D341Med (cell line): ENCODE data around the gene FAM177A1.
"Not testable (repeated sequence)": the region's sequence is repeated elsewhere in the genome, so short reads cannot be mapped to it uniquely, and the experiment has no call there.

ENCODE experiments used
- DNase-seq: peaks from one replicate; pipeline ENCODE4 v3.0.0; 2012; ENCODE audit warnings: low spot score

Gene FAM177A1

GRCh38 chr14:35061113-35061791 is 15.2 kb downstream of the FAM177A1 start:
- peak; percentile 69 for DNase-seq

- DNase-seq = not testable (repeated sequence)
Observed at GRCh38 chr14:35065731-35066130, 19.7 kb downstream of the FAM177A1 start.

- DNase-seq = no peak
Observed at GRCh38 chr14:35068238-35069012, 22.4 kb downstream of the FAM177A1 start.

- DNase-seq = no peak
Observed at GRCh38 chr14:35072226-35072625, 26.2 kb downstream of the FAM177A1 start.

- DNase-seq = no peak
Observed at GRCh38 chr14:35073486-35073885, 27.4 kb downstream of the FAM177A1 start.

GRCh38 chr14:35078082-35078481 is 32.0 kb downstream of the FAM177A1 start:
- no peak for DNase-seq

GRCh38 chr14:35079742-35080141 is 33.7 kb downstream of the FAM177A1 start:
- no peak for DNase-seq

GRCh38 chr14:35083530-35084150 is 37.6 kb downstream of the FAM177A1 start:
- DNase-seq = no peak

GRCh38 chr14:35085441-35085840 is 39.4 kb downstream of the FAM177A1 start:
- DNase-seq = no peak

GRCh38 chr14:35088514-35088913 is 42.4 kb downstream of the FAM177A1 start:
- no peak for DNase-seq

- not testable (repeated sequence) for DNase-seq
Observed at GRCh38 chr14:35094645-35095044, 48.6 kb downstream of the FAM177A1 start.

GRCh38 chr14:35107866-35108265 is 61.8 kb downstream of the FAM177A1 start:
- no peak for DNase-seq

GRCh38 chr14:35112641-35113040 is 66.6 kb downstream of the FAM177A1 start:
- DNase-seq = no peak

- DNase-seq = no peak
Observed at GRCh38 chr14:35113308-35113950, 67.4 kb downstream of the FAM177A1 start.

GRCh38 chr14:35114036-35114435 is 68.0 kb downstream of the FAM177A1 start:
- no peak for DNase-seq

- DNase-seq = no peak
Observed at GRCh38 chr14:35116242-35116641, 70.2 kb downstream of the FAM177A1 start.

- no peak for DNase-seq
Observed at GRCh38 chr14:35117112-35117511, 71.0 kb downstream of the FAM177A1 start.

GRCh38 chr14:35121026-35121886 is 75.2 kb downstream of the FAM177A1 start:
- no peak for DNase-seq

- peak; percentile 89 for DNase-seq
Observed at GRCh38 chr14:35121887-35122695, 76.0 kb downstream of the FAM177A1 start, which contains the start of the genes PPP2R3C and PRORP. Gene PPP2R3C, minus strand, starts transcription at chr14:35121990. Its CDS starts 31 bp downstream, at chr14:35121959. Gene PRORP, plus strand, starts transcription at chr14:35122552. Its CDS starts 694 bp downstream, at chr14:35123246.

- DNase-seq = peak; percentile 30
Observed at GRCh38 chr14:35122696-35123387, 76.8 kb downstream of the FAM177A1 start.
